ENCODE results near the gene OR2T35.
A peak's percentile ranks its signal among the peaks of the same experiment; 100 is the strongest.

Gene OR2T35

DNA sequence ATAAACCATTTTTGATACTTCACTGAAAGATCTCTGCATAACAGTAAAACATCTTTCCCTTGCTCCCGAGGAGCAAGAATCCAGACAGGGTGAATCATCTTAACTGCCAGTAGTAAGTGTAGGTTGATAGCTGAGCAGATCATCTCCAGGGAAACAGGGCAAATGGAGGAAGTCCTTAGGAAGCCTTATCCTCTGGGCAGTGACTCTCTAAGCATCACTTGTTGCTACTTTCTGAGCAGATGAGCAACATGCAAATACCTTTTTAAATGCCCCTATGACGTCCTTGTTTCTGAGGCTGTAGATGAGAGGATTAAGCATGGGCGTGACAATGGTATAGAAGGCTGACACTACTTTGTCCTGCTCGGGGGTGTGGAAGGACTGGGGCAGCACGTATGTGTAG is 19.1 kb downstream of the OR2T35 start:
- no peak for DNase-seq

DNA sequence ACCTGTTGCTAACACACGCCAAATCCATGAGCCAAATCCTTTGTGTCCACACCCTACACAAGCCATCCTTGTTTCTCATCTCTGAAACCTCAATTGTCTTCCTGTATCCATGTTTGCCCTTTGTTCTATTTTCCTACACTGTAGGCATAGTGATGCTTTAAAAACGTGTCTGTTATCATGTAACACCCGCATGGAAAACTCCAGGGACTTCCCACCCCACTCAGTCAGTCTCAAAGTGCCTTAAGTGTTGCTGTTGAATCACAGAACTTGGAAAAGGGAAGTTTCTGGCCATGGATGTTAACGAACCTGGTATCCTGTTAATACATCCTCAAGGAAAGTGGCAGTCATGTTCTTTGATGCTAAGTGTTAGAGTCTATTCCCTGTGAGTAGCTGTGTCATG is 19.9 kb downstream of the OR2T35 start:
- no peak for DNase-seq

DNA sequence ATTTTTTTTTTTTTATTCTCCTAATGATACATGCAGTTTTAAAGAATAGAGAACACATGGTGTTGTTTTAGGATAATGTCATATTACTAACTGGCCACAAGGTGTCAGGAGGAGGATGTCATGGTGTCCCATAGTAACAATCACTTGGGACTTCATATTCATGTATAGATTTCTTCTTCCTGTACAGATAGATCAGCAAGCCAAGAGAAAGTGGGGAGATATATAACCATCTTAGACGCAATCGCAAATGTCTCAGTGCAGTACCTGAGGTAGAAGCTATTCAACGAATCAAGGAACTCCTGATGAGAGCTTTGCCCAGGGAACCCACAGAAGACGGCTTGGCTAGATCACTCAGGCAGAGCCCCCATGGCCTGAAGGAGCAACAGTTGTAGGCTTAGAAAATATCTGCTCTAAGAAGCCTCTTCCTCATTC is 22.5 kb downstream of the OR2T35 start:
- no peak for DNase-seq

DNA sequence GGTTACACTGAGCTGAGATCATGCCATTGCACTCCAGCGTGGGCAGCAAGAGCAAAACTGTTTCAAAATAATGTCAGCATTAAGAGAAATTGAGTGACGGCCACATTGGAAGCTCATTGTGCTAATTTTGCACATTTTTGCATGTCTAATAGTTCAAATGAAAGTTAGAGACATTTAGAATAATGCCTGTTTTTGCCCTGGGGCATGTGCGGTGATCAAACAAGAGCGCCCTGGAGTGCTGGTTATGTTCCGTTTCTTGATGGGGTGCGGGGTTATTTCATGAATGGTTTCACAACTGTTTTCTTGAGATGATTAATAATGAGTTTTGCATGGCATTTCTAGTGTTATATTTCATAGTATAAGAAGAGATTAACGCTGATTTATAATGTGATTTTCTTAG is 23.3 kb downstream of the OR2T35 start:
- DNase-seq = no peak

DNA sequence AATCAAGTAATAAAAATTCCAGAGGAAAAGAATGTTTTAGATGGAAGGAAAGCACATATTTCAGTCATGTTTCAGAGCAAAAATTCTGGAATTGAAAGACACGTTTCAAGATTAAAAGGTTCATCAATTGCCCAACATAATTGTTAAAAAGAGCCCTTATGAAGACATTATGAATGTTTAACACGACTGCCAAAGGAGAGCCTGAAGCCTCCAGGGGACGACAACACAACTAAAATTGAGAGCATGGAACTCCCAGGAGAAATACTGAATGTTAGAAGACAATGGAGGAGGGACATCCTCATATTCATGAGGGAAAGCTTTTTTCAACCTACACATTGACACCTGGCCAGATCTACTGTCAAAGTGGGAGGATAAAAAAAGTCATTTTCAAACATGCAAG is 26.2 kb downstream of the OR2T35 start:
- peak; percentile 35 for DNase-seq

DNA sequence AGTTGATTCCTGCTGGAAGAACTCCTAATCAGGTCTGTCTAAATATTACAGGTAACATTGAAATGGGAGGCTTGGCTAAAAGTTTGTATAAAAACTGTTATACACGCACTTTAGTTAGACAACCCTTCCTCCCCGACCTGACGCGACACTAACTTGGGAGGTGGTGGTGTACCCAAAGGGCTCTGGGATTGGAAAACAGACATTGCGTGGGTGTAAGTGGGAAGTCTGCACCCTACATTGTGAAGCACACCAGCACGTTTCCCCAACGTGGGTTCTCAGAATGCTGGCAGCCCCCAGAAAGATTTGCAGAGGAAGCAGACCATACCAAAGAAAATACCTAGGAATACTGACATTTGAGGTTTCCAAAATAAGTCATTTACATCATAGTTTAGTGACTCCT is 27.0 kb downstream of the OR2T35 start:
- DNase-seq = no peak

DNA sequence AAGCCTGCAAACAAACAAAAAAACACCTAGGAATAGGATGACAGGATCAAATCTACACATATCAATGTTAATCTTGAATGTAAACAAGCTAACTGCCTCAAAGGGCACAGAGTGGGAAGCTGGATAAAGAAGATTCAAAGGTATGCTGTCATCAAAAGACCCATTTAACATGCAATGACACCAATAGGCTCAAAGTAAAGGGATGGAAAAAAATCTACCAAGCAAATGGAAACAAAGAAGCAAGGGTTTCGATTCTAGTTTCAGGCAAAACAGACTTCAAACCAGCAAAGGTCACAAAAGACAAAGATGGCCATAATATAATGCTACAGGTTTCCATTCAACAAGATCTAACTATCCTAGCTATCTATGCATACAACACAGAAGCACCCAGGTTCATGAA is 31.3 kb downstream of the OR2T35 start:
- DNase-seq = no peak

DNA sequence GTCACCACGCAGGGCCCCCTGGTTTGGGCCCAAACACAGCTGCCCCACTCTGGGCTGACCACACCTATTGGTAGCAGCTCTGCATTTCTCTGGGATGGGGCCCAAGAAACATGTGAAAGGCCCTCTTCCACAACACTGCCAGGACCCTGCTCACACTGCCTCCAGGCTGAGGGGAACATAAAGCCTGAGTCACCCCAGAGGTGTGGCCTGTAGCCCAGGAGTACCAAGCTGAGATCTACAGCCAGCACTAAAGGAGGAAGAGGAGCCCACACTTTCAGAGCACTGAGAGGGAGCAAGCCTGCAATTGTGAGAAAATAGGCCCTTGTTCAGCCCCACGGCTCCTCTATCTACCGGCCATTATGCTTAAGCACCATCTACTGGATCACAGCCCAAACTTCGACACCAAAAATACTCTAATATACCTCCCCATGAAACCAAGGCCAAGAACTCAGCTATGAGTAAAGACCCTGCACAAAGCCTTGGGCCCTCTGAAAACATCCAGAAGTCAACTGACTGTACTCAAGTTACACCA is 33.1 kb downstream of the OR2T35 start:
- no peak for DNase-seq

DNA sequence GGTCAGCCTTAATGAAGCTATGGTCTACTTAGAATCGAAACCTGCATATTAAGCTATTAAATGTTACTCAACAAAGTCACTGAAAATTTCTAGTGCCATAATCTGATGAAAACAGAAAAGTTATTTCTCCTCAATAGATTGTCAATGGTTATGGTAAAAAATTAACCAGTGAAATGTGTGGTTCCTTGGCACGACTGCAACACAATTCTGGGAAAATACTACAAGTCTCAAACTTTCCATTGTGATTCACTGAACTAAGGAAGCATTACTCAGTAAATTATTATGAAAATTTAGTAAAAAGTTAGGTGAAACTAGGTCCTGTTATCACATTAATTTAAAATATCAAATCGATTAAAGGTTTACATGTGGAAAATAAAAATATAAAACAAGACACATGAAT is 34.8 kb downstream of the OR2T35 start:
- no peak for DNase-seq

DNA sequence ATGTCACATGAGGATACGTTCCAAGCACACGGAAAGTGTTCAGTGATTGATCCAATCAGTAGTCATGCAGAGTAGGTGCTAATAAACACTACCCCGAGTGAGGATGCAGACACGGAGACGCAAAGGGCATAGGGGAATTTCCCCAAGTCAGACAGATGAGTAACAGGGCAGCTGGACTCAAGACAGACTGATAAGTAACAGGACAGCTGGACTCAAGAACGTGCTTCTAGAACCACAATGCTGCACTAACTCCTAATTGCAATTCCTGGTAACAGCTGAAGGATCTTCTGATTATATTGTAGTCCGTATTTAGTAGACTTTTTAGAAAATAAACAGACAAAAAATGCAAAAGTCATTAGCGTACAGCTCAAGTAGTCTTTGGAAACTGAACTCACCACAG is 45.7 kb downstream of the OR2T35 start:
- DNase-seq = no peak

DNA sequence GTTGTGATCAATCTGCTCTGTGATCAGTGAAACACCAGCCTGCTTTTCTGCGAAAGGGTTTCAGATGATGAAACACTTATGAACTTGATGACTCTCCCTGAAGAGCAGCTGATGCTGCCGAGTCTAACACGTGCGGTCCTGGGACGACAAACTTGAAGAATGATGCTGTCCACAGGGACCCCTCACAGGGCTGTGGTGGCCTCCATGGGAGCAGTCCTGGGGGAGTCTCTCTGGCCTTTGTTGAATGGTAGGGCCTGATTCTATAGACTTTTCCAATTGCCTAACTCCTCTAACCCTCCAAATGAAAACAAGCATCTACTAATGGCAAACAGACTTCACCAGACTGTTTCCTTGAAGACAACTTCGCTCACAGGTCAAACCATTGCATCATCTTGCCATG is 47.5 kb downstream of the OR2T35 start, which contains the start of gene OR2T10:
Gene OR2T10 (minus strand): TSS at position 112 of the 400 bp plus-strand sequence. CDS start 3,932 bp downstream, outside the sequence.
- no peak for DNase-seq

DNA sequence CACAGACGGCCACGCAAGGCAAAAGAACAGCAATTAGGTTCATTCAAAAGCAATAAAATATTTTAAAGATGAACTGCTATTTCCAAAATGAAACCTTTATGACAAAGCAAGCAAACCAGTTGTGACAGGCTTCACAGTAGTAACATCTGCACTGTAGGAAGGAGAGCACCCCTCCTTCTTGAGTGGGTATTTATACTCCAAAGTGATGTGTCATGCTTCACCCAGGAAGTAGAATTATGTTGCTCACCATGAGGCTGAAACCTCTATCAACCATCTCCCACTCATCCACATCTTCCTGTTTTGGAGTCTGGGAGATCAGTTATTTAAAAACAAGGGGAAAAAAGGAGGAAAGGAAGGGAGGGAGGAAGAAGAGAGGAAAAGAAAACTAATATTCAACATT is 48.5 kb downstream of the OR2T35 start:
- DNase-seq = no peak

DNA sequence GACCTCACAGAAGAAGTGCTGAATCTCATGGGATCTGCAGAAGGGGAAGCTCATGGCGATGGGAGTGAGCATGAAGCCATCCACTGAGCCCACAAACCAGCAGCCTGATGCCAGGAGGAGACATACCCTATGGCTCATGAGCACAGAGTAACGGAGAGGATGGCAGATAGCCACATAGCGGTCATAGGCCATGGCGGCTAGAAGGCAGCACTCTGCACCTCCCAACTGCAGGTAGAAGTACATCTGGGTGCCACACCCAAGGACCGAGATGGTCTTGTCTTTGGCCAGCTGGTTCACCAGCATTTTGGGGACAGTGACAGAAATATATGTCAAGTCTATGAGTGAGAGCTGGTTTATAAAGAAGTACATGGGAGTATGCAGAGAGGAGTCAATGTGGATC is 51.9 kb downstream of the OR2T35 start:
- no peak for DNase-seq

DNA sequence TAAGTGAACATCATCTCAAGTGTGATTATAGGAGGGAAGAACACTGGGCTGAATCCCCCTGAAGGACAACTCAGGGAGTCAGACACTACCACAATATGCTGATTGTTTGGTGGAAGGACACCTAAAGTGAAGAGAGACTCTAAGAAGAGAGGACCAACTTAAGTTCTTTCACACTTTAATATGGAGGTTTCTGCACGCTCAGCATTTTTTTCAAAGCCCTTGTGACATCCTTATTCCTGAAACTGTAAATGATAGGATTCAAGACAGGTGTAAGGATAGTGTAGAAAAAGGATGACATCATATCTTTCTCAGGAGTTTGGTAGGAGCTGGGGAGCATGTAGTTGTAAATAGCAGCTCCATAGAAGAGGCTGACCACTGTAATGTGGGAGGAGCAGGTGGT is 52.4 kb downstream of the OR2T35 start:
- DNase-seq = no peak

DNA sequence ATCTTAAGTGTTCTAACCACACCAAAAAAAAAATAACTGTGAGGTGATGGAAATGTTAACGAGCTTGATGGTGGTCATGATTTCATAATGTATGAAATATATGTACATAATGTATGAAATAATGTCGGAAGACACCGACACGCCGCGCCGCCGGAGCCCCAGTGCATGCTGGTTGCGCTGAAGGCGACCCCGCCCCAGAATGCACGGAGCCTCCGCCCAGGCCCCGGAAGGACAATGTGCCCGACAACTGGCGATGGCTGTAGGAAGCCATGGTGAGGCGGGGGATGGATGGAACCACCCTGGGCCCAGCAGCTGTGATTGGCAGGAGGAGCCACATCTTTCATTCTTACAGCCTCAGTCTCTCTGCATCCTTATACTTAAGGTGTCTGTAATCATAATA is 55.0 kb downstream of the OR2T35 start:
- DNase-seq = no peak

DNA sequence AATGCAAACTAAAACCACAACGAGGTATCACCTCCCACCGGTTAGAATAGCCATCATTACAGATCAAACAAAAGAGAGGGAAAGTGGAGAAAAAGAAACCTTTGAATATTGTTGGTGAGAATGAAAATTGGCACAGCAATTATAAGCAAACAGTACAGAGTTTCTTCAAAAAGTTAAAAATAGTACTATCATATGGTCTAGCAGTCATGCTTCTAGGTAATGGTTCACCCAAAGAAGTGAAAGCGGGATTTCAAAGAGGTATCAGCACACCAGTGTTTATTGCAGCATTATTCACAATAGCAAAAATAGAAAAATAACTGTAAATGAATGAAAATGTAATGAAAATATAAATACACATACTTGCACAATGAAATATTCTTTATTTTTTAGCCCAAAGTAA is 55.7 kb downstream of the OR2T35 start:
- DNase-seq = no peak

Measured in stimulated activated naive CD4-positive, alpha-beta T cell treated with Interleukin-2 at 50 U/mL for 16 hours (primary cell).